ENCODE results near the gene RBFOX2.

The RBFOX2 gene

DNA sequence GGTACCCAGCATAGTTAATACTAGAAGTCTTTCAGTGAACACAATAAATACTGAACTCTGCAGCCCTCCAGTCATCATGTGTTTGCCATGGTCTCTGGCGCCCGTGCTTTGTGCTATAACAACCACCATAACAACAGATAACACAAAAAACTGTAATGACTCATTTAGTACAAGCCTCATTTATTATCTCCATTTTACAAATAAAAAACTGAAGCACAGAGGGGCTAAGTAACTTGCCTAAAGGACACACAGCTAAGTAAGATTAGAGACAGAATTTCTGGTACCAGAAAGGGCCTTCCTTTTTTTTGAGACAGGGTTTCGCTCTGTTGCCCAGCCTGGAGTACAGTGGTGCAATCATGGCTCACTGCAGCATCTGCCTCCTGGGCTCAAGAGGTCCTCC is 19.5 kb downstream of the RBFOX2 start:
- Histone ChIP-seq H3K27ac (ENCODE audit: poor library complexity, severe bottlenecking) (no peak overlapping the region), H3K4me1 (ENCODE audit: insufficient read depth, poor library complexity, severe bottlenecking) (peaks cover 17% of the 10 kb centered on the region), H3K4me3 (ENCODE audit: severe bottlenecking) (no peak overlapping the region), H3K27me3 (ENCODE audit: insufficient read depth, poor library complexity, severe bottlenecking) (no peaks in the 10 kb centered on the region), H3K36me3 (ENCODE audit: low read depth) (no peaks in the 10 kb centered on the region), H3K9me3 (ENCODE audit: severe bottlenecking) (no peaks in the 10 kb centered on the region)
- DNase-seq (ENCODE audit: low spot score): no peak
- TF ChIP-seq, protein P1, sequence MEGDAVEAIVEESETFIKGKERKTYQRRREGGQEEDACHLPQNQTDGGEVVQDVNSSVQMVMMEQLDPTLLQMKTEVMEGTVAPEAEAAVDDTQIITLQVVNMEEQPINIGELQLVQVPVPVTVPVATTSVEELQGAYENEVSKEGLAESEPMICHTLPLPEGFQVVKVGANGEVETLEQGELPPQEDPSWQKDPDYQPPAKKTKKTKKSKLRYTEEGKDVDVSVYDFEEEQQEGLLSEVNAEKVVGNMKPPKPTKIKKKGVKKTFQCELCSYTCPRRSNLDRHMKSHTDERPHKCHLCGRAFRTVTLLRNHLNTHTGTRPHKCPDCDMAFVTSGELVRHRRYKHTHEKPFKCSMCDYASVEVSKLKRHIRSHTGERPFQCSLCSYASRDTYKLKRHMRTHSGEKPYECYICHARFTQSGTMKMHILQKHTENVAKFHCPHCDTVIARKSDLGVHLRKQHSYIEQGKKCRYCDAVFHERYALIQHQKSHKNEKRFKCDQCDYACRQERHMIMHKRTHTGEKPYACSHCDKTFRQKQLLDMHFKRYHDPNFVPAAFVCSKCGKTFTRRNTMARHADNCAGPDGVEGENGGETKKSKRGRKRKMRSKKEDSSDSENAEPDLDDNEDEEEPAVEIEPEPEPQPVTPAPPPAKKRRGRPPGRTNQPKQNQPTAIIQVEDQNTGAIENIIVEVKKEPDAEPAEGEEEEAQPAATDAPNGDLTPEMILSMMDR (IDR thresholded peaks at IDR 0.05; ENCODE audit: poor library complexity, severe bottlenecking): no peak
- no peak for ATAC-seq (ENCODE audit: low read depth)

DNA sequence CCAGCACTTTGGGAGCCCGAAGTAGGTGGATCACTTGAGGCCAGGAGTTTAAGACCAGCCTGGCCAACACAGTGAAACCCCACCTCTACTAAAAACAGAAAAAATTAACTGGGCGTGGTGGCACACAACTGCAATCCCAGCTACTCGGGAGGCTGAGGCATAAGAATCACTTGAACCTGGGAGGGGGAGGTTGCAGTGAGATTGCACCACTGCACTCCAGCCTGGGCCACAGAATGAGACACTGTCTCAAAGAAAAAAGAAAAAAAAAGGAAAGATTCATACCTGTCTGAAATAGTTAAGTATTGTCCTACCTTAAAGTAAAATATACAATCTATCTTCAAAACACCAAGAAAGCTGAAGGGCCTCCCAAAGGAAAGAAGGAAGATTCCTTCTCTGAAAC is 20.1 kb downstream of the RBFOX2 start:
- Histone ChIP-seq H3K9me3 (ENCODE audit: severe bottlenecking) (no peaks in the 10 kb centered on the region), H3K36me3 (ENCODE audit: low read depth) (no peaks in the 10 kb centered on the region), H3K4me1 (ENCODE audit: insufficient read depth, poor library complexity, severe bottlenecking) (peaks cover 17% of the 10 kb centered on the region), H3K27ac (ENCODE audit: poor library complexity, severe bottlenecking) (no peak overlapping the region), H3K4me3 (ENCODE audit: severe bottlenecking) (no peak overlapping the region), H3K27me3 (ENCODE audit: insufficient read depth, poor library complexity, severe bottlenecking) (no peaks in the 10 kb centered on the region)
- DNase-seq (ENCODE audit: low spot score) (no peak), ATAC-seq (ENCODE audit: low read depth) (no peak)
- TF ChIP-seq, protein P1 (IDR thresholded peaks at IDR 0.05; ENCODE audit: poor library complexity, severe bottlenecking): no peak

DNA sequence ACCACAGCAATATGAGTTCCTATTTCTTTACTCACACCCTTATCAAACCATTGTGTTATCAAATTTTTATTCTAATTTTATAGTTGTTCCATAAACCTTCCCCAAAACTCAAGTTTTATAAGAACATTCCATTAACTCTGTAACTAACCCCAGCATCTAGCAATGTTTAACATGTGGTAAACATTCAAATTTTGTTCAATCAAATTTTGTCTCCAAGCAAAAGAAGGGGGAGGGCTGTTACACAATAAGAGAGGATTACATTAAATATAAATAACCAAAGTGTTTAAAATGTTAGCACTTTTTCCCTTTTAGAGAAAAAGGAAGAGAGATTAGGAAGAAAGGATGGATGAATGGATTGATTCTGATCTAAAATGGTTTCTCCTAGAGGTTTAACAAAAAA is 20.5 kb downstream of the RBFOX2 start:
- Histone ChIP-seq H3K27ac (ENCODE audit: poor library complexity, severe bottlenecking) (no peak overlapping the region), H3K27me3 (ENCODE audit: insufficient read depth, poor library complexity, severe bottlenecking) (no peaks in the 10 kb centered on the region), H3K36me3 (ENCODE audit: low read depth) (no peaks in the 10 kb centered on the region), H3K9me3 (ENCODE audit: severe bottlenecking) (no peaks in the 10 kb centered on the region), H3K4me3 (ENCODE audit: severe bottlenecking) (no peak overlapping the region), H3K4me1 (ENCODE audit: insufficient read depth, poor library complexity, severe bottlenecking) (peaks cover 17% of the 10 kb centered on the region)
- ATAC-seq (ENCODE audit: low read depth): no peak
- DNase-seq (ENCODE audit: low spot score): no peak
- TF ChIP-seq, protein P1 (IDR thresholded peaks at IDR 0.05; ENCODE audit: poor library complexity, severe bottlenecking): no peak

DNA sequence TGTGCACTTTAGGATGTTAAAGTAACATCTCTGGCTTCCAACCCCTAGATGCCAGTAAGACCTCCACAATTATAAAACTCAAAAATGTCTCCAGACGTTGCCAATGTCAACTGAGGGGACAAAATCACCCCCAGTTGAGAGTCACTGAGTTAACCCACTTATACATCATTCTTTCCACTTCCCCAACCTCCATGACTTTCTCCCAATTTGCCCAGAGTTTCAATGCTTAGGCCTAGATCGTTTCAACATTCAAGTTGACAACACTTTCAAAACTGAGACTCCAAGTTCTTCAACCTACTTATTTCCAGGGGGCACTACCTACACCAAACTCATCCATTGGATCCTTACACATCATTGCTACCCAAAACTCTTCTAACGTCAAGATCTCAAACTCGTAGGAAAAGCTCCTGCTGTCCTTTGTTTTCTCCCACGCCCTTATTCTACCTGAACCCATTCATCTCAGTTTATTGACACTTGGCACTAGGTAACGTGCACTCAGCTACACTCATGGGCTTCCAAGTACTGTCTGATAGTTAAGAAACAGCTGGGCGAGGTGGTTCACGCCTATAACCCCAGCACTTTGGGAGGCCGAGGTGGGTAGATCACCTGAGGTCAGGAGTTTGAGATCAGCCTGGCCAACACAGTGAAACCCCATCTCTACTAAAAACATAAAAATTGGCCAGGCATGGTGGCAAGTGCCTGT is 24.5 kb downstream of the RBFOX2 start:
- Histone ChIP-seq H3K27me3 (ENCODE audit: insufficient read depth, poor library complexity, severe bottlenecking) (no peaks in the 10 kb centered on the region), H3K4me1 (ENCODE audit: insufficient read depth, poor library complexity, severe bottlenecking) (peaks cover 7% of the 10 kb centered on the region), H3K27ac (ENCODE audit: poor library complexity, severe bottlenecking) (no peak overlapping the region), H3K9me3 (ENCODE audit: severe bottlenecking) (no peaks in the 10 kb centered on the region), H3K36me3 (ENCODE audit: low read depth) (no peaks in the 10 kb centered on the region), H3K4me3 (ENCODE audit: severe bottlenecking) (no peak overlapping the region)
- TF ChIP-seq, protein P1 (IDR thresholded peaks at IDR 0.05; ENCODE audit: poor library complexity, severe bottlenecking): no peak
- DNase-seq (ENCODE audit: low spot score): no peak
- no peak for ATAC-seq (ENCODE audit: low read depth)

DNA sequence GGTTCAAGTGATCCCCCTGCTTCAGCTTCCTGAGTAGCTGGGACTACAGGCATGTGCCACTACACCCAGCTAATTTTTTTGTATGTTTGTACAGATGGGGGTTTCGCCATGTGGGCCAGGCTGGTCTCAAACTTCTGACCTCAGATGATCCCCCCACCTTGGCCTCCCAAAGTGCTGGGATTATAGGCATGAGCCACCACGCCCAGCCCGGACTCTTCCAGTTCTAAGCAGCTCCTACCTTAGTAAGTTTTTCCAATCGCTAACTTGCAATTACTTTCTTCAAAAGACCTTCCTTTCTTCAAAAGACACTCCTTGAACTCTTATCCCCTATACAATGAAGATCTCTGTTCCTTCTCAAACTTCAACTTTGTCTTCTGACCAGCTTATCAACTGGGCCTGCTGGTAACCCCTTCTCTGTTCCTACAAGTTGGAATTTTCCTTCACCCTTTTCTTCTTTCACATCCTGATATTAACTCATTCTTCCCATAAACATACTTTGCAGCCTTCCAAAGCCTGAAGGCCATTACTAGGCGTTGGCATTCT is 25.8 kb downstream of the RBFOX2 start:
- Histone ChIP-seq H3K36me3 (ENCODE audit: low read depth) (no peaks in the 10 kb centered on the region), H3K9me3 (ENCODE audit: severe bottlenecking) (no peaks in the 10 kb centered on the region), H3K4me1 (ENCODE audit: insufficient read depth, poor library complexity, severe bottlenecking) (peaks cover 2% of the 10 kb centered on the region), H3K27ac (ENCODE audit: poor library complexity, severe bottlenecking) (no peak overlapping the region), H3K27me3 (ENCODE audit: insufficient read depth, poor library complexity, severe bottlenecking) (no peaks in the 10 kb centered on the region), H3K4me3 (ENCODE audit: severe bottlenecking) (no peak overlapping the region)
- ATAC-seq (ENCODE audit: low read depth) (no peak), DNase-seq (ENCODE audit: low spot score) (no peak)
- TF ChIP-seq, protein P1 (IDR thresholded peaks at IDR 0.05; ENCODE audit: poor library complexity, severe bottlenecking): no peak

Data from RWPE2 (cell line).